ENCODE results near the gene GRHL1. TPM values are rescaled to one million over a fixed set of nuclear protein-coding genes. Genes with fewer than 3 reads are reported as not detected.
A peak's percentile ranks its signal among the peaks of the same experiment; 100 is the strongest.
"Not testable (repeated sequence)": the region's sequence is repeated elsewhere in the genome, so short reads cannot be mapped to it uniquely, and the experiment has no call there.

The GRHL1 gene
- total RNA-seq, 2 experiments from 2014 or later: 0.25 to 0.43 TPM

DNA sequence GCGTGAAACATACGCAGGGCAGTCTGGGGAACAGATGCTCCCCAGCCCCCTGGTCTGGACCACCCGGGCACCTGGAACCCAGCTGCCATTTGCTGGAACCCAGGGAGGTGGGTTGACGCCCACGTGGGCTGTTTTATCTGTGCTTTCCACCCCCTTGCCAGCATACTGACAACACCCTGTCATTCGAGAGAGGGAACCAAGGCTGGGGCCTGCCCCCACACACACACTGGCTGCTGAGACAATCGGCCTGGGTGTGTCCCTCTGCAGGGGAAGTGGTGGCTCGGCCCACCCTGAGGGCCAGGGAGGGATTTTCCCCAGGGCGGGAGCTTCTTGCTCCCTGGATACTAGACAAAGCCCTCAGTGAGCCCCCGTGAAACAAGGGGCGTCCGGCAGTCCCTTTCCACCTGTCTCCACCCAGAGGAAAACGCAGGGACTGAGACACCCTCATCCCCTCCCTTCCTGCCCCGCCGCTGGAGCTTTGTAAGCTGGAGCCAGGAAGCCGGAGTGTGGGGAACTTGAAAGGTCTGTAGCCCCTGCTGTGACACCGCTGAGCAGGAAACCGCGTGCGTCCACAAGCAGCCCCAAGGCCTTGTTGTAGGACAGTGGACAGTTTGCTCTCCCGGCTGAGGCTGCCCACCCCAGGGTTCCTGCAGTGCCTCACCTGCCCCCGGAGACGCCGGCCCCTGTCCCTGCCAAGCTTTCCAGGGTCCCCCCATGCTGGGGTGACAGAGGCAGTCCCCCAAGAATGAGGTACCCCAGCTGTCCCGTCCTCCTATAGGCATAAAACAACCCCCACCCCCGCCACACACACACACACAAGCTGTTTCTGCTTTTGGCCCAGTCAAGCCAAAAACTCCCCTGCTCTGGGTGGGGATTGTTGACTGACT is 77.7 kb downstream of the GRHL1 start:
- Mint-ChIP-seq H3K36me3 (no peaks in the 10 kb centered on the region), H3K27me3 (peaks cover under 1% of the 10 kb centered on the region), H3K9me3 (no peaks in the 10 kb centered on the region), H3K4me1 (peaks cover 8% of the 10 kb centered on the region), H3K4me3 (peak overlapping the region; percentile 46), H3K27ac (peak overlapping the region; percentile 56)
- ATAC-seq (ENCODE audit: low read depth) (peak; percentile 95), DNase-seq (peak; percentile 57)
- POLR2A ChIA-PET: interaction anchor here (0.5 to 2.0 kb wide), 4 partner anchors 13 to 186 kb away, joined by 3 to 11 read pairs (median 4); partner anchors contain the start of genes KLF11 and TAF1B

DNA sequence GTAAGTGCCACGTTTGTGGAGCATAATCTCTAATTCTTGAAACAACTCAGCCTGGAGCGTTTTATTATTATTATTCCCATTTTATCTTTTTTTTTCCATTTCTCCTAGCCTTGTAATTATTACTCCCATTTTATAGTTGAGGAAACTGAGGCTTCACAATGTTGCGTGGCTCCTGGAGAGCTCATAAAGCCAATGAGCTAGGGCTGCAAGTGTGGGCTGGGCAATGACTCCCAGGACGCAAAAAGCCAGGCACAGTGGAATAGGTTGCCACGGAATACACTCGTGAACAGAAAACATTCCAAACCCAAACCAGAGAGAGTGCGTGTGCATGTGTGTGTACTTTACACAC is 78.4 kb downstream of the GRHL1 start:
- Mint-ChIP-seq H3K4me1 (peaks cover 10% of the 10 kb centered on the region), H3K36me3 (no peaks in the 10 kb centered on the region), H3K27me3 (peaks cover 3% of the 10 kb centered on the region), H3K27ac (peak overlapping the region; percentile 56), H3K4me3 (peak overlapping the region; percentile 46), H3K9me3 (no peaks in the 10 kb centered on the region)
- ATAC-seq (ENCODE audit: low read depth) (no peak), DNase-seq (no peak)
- POLR2A ChIA-PET: interaction anchor here (1.1 to 2.0 kb wide), 3 partner anchors 13 to 186 kb away, joined by 3 to 11 read pairs (median 4); partner anchors contain the start of genes KLF11 and TAF1B

DNA sequence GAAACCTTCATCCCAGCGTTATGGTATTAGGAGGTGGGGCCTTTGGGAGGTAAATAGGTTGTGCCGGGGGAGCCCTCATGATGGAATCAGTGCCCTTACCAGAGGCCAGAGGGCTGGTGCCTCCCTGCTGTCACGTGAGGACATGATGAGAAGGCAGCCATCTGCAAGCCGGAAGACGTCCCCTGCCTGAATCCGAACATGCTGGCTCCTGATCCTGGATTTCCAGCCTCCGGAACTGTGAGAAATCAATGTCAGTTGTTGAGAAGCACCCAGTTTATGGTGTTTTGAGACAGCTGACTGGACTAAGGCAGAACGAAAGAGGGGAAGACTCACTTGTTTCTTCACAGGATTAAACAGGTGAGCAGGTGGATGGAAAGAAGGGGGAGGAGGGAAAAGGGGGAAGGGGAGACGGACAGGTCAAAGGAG is 78.8 kb downstream of the GRHL1 start:
- Mint-ChIP-seq H3K4me3 (no peak overlapping the region), H3K27me3 (peaks cover 4% of the 10 kb centered on the region), H3K9me3 (no peaks in the 10 kb centered on the region), H3K4me1 (peaks cover 10% of the 10 kb centered on the region), H3K36me3 (no peaks in the 10 kb centered on the region), H3K27ac (no peak overlapping the region)
- POLR2A ChIA-PET: no interaction called here
- DNase-seq (no peak), ATAC-seq (ENCODE audit: low read depth) (no peak)

DNA sequence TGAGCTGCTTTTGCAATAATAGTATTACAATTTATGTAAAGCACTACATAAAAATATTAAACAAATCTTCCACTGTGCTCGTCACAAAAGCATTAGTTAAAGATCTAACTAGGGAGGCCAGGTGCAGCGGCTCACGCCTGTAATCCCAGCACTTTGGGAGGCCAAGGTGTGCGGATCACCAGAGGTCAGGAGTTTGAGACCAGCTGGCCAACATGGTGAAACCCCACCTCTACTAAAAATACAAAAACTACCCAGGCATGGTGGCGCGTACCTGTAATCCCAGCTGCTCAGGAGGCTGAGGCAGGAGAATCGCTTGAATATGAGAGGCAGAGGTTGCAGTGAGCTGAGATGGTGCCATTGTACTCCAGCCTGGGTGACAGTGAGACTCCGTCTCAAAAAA is 79.3 kb downstream of the GRHL1 start:
- H3K9me3 Mint-ChIP-seq; ATAC-seq (ENCODE audit: low read depth); POLR2A ChIA-PET: not testable (repeated sequence)

DNA sequence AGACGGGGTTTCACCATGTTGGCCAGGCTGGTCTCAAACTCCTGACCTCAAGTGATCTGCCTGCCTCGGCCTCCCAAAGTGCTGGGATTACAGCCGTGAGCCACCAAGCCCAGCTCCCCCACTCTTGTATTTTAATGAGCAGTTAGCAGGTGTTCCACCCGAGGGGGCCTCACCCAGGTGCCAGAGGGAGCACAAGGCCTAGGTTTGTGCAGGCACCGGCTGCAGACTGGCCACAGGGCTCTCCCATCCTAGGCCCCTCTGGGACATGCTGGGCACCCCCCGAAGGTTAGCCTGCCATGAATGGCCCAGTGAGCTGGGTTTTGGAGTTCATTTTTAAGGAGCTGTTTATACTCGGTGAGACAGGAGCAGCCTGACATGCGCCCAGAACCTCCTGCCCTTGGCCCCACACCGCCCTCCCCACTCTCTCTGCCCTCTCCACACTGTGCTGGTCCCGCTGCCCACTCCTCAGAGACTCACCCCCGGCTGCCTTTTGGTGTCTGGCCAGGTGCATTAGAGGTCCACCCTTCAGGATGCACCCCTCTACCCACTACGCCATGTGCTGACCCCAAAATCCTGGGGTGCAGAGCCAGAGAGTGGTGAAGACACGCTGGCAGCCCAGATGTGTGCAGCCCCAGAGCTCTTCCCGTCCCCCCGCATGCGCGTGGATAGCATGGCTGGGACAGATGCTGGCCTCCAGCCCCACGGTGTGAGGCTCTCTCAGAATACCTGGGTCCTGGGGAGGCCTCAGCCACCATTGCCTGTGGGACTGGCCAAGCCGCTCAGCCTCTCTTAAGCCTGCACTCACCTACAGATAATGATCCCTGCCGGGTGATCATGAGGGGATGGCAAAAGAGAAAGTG is 80.6 kb downstream of the GRHL1 start:
- no peak for ATAC-seq (ENCODE audit: low read depth)
- Mint-ChIP-seq H3K4me1 (peaks cover 10% of the 10 kb centered on the region), H3K36me3 (no peaks in the 10 kb centered on the region), H3K9me3 (no peaks in the 10 kb centered on the region), H3K4me3 (no peak overlapping the region), H3K27ac (no peak overlapping the region), H3K27me3 (peaks cover 7% of the 10 kb centered on the region)
- POLR2A ChIA-PET: no interaction called here
- no peak for DNase-seq

More for the DNA sequence above, 79.3 kb downstream of the GRHL1 start:
- peaks cover 10% of the 10 kb centered on the region for H3K4me1 Mint-ChIP-seq
- H3K27me3 Mint-ChIP-seq, H3K4me3 Mint-ChIP-seq, DNase-seq, H3K36me3 Mint-ChIP-seq, H3K27ac Mint-ChIP-seq: not testable (repeated sequence)

DNA sequence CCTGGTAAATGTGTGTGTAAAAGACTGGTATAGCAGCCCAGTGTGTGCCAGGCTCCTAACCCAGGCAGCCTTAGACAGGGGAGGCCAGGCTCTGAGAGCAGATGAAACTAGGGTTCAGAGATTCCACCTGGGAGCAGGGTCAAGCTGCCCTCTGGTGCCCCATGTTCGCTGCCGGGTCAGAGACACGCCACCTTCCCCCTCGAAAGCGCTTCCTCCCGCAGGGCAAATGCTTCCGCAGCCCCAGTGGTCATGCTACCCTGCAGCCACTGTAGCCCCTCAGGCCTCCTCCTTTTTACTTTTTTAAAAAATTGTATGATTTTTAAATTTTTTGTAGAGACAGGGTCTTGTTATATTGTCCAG is 81.2 kb downstream of the GRHL1 start:
- peaks cover 10% of the 10 kb centered on the region for H3K4me1 Mint-ChIP-seq
- no peak overlapping the region for H3K27ac Mint-ChIP-seq
- no peak overlapping the region for H3K4me3 Mint-ChIP-seq
- ATAC-seq (ENCODE audit: low read depth): no peak
- no peak for DNase-seq
- H3K36me3 Mint-ChIP-seq: no peaks in the 10 kb centered on the region
- no peaks in the 10 kb centered on the region for H3K9me3 Mint-ChIP-seq
- POLR2A ChIA-PET: no interaction called here
- H3K27me3 Mint-ChIP-seq: peaks cover 7% of the 10 kb centered on the region

DNA sequence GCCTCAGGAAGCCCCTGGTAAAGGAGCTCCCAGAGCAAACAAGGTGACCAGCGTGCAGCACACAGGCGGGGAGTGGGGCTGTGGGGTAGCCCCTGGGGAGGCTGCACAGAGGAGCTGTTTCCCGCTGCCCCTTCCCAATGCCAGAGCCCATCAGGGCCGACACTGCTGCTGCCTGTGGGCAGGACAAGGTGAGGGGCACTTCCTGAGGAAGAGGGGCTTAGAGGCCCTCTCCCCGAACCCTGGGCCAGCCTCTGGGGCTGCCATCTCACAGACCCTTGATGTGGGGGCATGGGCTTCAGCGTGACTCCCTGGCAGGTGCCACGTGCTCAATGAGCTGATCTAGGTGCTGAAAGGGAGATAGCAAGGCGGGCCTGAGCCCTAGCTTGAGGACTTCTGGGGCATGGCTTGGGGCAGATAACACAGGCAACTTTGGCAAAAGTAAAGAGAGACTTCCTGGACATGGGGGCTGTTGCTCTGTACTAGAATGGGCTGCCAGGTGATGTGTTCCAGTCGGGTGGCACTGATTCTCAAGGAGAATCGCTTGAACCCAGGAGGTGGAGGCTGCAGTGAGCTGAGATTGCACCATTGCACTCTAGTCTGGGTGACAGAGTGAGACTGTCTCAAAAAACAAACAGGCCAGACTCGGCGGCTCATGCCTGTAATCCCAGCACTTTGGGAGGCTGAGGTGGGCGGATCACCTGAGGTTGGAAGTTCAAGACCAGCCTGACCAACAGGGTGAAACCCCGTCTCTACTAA is 81.9 kb downstream of the GRHL1 start:
- no peak overlapping the region for H3K27ac Mint-ChIP-seq
- H3K27me3 Mint-ChIP-seq: peaks cover 7% of the 10 kb centered on the region
- H3K4me3 Mint-ChIP-seq: no peak overlapping the region
- DNase-seq (no peak), ATAC-seq (ENCODE audit: low read depth) (no peak)
- peaks cover 10% of the 10 kb centered on the region for H3K4me1 Mint-ChIP-seq
- H3K36me3 Mint-ChIP-seq: no peaks in the 10 kb centered on the region
- H3K9me3 Mint-ChIP-seq: no peaks in the 10 kb centered on the region
- POLR2A ChIA-PET: no interaction called here

DNA sequence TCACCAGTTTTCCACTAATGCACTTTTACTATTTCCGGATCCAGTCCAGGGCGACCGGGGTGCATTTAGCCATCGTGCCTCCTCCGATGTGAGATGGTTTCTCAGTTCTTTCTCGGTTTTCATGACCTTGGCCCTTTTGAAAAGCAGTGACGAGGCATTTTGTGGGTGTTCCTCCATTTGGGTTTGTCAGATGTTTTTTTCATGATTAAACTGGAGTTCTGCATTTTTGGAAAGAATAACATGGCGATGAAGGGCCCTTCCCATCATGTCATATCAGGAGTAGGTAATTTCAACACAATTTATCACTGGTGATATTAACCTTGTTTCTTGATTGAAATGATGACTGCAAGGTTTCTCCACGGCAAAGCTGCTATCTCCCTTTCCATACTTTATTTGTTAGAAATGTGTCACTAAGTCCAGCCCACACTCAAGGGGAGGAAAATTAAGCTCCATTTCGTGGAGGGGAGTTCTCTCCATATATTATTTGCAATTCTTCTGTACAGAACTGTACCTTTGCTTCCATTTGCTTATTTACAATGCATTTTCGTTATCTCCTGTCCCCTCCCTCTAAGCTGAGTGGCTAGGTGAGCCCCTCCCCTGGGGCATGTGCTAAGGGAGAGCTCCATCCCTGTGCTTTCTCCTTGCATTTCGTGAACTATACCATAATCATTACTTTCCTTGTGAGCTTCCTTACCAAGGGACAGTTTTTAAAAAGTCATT is 83.0 kb downstream of the GRHL1 start:
- Mint-ChIP-seq H3K36me3 (no peaks in the 10 kb centered on the region), H3K27ac (no peak overlapping the region), H3K4me1 (peaks cover 5% of the 10 kb centered on the region), H3K9me3 (no peaks in the 10 kb centered on the region), H3K4me3 (no peak overlapping the region), H3K27me3 (peaks cover 7% of the 10 kb centered on the region)
- POLR2A ChIA-PET: no interaction called here
- ATAC-seq (ENCODE audit: low read depth) (no peak), DNase-seq (no peak)

DNA sequence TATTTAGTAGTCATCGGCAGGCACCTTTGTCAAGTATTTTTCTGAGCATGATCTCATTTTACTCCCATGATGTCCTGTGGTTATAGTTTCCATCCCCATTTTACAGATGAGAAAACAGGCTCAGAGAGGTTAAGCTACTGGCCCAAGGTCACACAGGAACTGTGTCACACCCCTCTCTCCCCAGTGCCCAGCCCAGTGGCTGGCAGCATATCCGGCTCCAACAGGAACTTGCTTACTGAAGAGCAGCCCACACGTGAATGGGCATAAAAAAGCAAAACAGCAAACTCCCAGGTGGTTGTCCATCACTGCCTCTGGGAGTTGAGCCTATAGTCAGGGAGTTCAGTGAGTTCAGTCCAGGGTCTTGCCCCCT is 83.5 kb downstream of the GRHL1 start:
- H3K4me1 Mint-ChIP-seq: peaks cover 2% of the 10 kb centered on the region
- H3K4me3 Mint-ChIP-seq: no peak overlapping the region
- no peaks in the 10 kb centered on the region for H3K36me3 Mint-ChIP-seq
- no peak overlapping the region for H3K27ac Mint-ChIP-seq
- POLR2A ChIA-PET: no interaction called here
- H3K27me3 Mint-ChIP-seq: peaks cover 11% of the 10 kb centered on the region
- no peak for DNase-seq
- ATAC-seq (ENCODE audit: low read depth): no peak
- H3K9me3 Mint-ChIP-seq: no peaks in the 10 kb centered on the region

DNA sequence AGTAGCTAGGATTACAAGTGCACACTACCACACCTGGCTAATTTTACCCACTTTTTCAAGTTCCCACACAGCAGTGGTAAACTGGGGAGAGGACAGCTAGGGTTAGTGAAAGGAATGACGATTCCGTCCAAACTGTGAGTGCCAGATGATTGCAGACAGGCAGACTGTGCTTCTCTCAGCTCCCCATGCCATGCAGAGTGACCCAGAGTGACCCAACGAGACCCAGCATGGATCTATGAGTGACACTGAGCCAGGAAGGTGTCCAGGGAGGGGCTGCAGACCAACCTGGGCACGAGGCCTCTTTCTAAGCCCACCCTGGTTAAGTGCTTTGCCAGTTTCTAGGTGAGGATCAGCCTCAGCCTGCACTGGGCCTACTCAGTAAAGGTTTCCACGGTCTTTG is 84.1 kb downstream of the GRHL1 start:
- H3K36me3 Mint-ChIP-seq: no peaks in the 10 kb centered on the region

DNA sequence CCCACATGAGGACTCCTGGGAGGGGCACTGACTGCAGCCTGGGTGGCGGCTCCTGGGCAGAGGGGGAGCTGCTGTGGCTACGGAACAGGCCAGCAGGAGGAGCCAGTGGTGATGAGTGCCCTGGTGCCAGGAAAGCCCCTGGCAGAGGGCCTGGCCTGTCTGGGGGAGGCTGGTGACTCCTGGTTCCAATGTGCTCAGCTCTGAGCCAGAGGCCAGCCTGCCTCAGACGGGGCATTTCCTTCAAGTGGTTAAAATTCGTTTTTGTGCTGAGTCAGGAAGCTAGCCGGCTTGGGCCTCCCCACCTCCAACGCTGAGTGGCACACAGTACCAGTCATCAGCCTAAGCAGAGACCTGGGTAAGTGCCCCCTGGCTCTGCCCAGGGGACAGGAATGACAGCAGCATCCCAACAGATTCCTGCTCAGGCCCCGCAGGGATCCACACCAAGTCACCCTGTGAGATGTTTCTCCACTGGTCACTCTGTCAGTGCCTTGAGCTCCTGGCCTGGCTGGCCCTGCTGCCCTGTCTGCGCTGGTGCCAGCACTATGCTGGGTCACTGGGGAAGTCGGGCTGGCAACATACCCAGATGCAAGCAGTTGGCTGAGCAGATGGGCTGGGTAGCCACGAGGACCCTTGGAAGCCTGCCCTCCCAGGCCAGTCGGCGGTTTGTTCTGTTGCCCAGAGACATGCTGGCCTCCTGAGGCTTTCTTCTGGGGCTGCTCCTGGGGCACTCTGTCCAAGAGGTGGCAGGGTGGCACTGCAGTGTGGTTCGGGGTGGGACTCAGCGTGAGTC is 84.8 kb downstream of the GRHL1 start:
- DNase-seq (no peak), ATAC-seq (ENCODE audit: low read depth) (no peak)
- no peaks in the 10 kb centered on the region for H3K36me3 Mint-ChIP-seq
- POLR2A ChIA-PET: no interaction called here
- H3K27me3 Mint-ChIP-seq: peaks cover 21% of the 10 kb centered on the region
- H3K4me3 Mint-ChIP-seq: no peak overlapping the region
- H3K27ac Mint-ChIP-seq: no peak overlapping the region
- no peaks in the 10 kb centered on the region for H3K9me3 Mint-ChIP-seq
- peaks cover 2% of the 10 kb centered on the region for H3K4me1 Mint-ChIP-seq

More for the DNA sequence above, 84.1 kb downstream of the GRHL1 start:
- H3K27me3 Mint-ChIP-seq: peaks cover 15% of the 10 kb centered on the region
- DNase-seq: no peak
- POLR2A ChIA-PET: no interaction called here
- H3K4me1 Mint-ChIP-seq: peaks cover 2% of the 10 kb centered on the region
- no peak overlapping the region for H3K4me3 Mint-ChIP-seq
- no peak for ATAC-seq (ENCODE audit: low read depth)
- H3K9me3 Mint-ChIP-seq: no peaks in the 10 kb centered on the region
- H3K27ac Mint-ChIP-seq: no peak overlapping the region

DNA sequence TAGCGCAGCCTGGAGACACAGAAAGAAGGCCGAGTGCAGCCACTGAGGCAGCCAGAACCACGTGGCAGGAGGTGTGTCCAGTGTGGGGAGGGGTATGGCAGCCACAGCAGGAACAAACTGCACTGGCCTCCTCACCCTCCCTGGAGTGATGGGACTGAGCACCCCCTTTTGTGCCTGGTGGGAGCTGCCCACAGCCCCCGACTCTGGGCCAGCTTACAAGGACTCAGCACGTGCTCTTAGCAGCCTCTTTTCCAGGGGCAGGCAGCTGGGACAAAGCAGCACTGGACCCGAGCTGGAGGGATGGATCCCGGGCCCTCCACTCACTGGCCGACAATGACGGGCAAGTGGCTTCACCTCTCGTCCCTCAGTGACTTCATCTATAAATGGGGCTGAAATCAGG is 86.6 kb downstream of the GRHL1 start:
- Mint-ChIP-seq H3K36me3 (no peaks in the 10 kb centered on the region), H3K27ac (no peak overlapping the region), H3K27me3 (peaks cover 34% of the 10 kb centered on the region), H3K4me3 (no peak overlapping the region), H3K9me3 (no peaks in the 10 kb centered on the region), H3K4me1 (peaks cover 9% of the 10 kb centered on the region)
- no peak for DNase-seq
- no peak for ATAC-seq (ENCODE audit: low read depth)
- POLR2A ChIA-PET: no interaction called here

Measured in activated naive CD8-positive, alpha-beta T cell treated with anti-CD3 and anti-CD28 coated beads, Interleukin-2, amount 10 ng/mL, durations not matched to agents 7 days and 5 days (primary cell).